Adipose tissue (tissue), 3 donors: ENCODE results near the gene KLHL2. TPM values are rescaled to one million over a fixed set of nuclear protein-coding genes. Genes with fewer than 3 reads are reported as not detected.

ENCODE experiments used
- H3K27ac ChIP-seq: one replicate; pipeline ENCODE4 v1.5.1; 2013; ENCODE audit warnings: low read depth, low read length
- WGBS, 3 donors: extraction: QIAGEN DNeasy Blood & Tissue Kit; methylation state at CpG; one replicate each; pipeline ENCODE4 v1.1.7; 2013; 5-methylcytosine and 5-hydroxymethylcytosine counted together
- polyA plus RNA-seq, 3 donors: library from polyadenylated mRNA; stranded (reverse); fragments of 200-250 nt; gene quantifications; one replicate each; pipeline ENCODE4 v1.2.3, GENCODE V29; 2013
- donor health status: healthy with polysubstance abuse.
- donor health status: Bipolar disorder and iron deficiency.
- donor health status: healthy.

Gene KLHL2
- polyA plus RNA-seq, 3 donors, result 5.6 to 28.3 (median 17.1) TPM

GRCh38 chr4:165343353-165344191, 136.2 kb downstream of the KLHL2 start:
- no peak overlapping the region for H3K27ac ChIP-seq
- 74 to 83% (median 78%) methylated on average over 13 of the region's 13 CpGs for WGBS, 3 donors

DNA sequence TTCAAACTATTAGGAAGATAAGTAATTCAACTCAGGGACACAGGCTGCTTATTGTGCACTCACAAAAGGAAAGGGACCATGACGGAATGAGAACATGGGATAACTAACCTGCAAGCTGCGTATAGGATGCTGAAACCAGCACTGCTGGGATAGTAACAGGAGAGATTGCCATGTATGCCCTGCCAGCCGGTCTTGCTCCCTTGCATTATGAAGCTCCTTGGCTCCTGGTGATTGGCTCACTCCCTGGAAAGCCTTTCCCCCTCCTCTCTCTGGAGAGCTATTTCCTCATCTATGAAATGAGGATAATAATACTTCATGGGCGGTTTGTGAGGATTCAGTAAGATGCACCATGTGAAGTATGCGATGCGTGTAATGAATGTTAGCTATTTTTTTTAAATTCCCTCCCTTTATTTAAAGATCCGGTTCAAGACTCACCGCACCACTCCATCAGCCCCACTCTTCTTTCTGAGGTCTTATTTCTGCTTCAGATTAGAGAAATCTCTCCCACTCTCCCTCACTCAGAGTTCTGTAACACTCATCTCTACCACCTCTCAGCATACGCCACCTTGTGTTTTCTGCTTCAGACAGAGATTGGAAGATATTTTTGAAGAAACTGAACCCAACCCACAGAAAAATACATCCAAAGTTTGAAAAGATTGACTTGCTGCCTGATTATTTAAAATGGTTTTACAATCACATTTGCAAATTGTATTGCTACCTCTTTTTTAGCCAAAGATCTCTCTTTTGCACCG, 138.5 kb downstream of the KLHL2 start:
- 71 to 86% (median 80%) methylated on average over 10 of the region's 10 CpGs for WGBS, 3 donors
- H3K27ac ChIP-seq, result no peak overlapping the region

DNA sequence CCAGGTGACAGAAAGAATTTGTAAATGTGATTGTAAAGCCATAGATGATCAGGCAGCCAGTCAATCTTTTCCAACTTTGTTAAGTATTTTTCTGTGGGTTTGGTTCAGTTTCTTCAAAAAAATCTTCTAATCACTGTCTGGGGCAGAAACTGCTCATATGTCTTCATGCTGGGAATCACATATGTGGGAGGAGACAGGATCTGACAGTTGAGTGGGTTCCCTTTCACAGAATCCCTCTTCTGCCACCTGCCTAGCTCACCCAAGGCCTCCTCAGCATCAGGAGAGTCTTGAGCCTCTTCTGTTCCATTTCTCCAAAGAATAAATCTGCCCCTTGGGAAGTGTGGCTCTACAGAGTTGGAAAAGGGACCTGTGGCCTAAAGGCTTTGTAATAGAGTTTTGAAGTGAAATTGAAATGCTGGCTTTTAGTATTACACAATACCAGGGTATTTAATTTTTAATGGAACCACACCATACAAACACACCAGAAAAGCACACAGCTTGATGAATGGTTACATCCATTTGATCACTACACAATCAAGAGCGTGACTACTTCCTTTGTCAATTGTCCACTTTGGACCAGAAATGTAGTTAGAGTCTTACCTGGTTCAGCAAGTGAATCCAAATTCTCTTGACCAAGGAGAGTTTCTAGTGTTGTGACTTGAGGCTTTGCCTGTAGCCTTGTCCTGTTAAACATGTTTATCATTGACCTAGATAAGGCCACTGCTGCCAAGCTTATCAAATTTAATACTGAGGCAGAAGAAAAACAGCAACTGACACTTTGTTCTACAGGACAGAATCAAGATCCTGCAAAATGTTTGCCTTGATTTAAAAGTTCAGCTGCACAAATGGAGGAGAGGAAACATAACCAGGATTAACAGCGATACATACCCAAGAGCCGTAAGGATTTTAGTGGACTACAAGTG, 140.5 kb downstream of the KLHL2 start:
- 61 to 92% (median 75%) methylated on average over 3 of the region's 3 CpGs for WGBS, 3 donors
- no peak overlapping the region for H3K27ac ChIP-seq

- 88% methylated on average over 5 of the region's 5 CpGs for WGBS, 3 donors
- H3K27ac ChIP-seq, result no peak overlapping the region
Measured at GRCh38 chr4:165351359-165352130, 144.2 kb downstream of the KLHL2 start.

GRCh38 chr4:165355900-165356300, 148.5 kb downstream of the KLHL2 start:
- WGBS, 3 donors, result 6 to 14% (median 9%) methylated on average over 2 of the region's 2 CpGs
- no peak overlapping the region for H3K27ac ChIP-seq

DNA sequence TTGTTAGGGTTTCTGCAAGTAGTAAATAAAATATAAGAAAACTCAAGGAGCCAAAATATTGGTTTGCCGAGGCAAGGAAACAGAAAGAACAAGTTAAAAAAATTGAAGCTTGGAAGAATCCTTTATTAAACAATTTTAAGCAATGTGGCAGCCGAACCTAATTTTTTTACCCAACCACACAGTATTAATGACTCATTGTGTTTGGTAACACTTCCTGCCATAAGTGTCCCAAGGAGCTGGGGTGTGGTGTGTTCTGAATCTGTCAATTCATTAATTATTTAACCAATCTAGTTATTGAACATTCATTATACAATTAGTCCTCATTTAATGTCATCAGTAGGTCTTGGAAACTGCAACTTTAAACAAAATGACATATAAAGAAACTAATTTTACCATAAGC, 152.1 kb downstream of the KLHL2 start:
- 39 to 83% (median 43%) methylated on average over 2 of the region's 2 CpGs for WGBS, 3 donors
- no peak overlapping the region for H3K27ac ChIP-seq

DNA sequence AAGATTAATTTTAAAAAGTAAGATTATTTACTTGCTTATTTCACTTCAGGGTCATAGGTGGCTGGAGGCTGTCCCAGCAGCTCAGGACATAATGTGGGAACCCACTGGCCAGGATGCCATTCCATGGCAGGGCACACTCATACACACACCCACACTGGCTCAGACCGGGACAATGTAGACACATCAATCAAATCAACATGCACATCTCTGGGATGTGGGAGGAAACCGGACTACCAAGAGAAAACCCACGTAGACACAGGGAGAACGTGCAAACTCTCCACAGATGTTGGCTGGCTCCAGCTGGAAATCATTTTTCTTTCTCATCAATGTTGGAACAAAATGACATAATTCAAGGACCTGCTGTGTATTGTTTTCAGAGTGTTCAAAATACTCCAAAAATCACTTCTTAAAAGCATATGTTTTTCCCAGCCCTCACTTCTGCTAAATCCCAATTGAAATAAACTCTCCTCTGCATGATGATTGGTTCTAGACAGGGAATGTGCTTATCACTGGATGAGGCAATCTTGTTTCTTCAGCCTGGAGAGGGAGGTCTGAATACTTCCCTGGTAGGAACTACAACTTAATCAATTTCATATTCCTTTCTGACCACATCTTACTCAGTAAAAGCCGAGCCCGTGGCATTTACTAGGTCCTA, 152.8 kb downstream of the KLHL2 start:
- no peak overlapping the region for H3K27ac ChIP-seq
- 51 to 55% (median 55%) methylated on average over 6 of the region's 6 CpGs for WGBS, 3 donors

GRCh38 chr4:165360985-165361670, 153.8 kb downstream of the KLHL2 start:
- 80 to 89% (median 87%) methylated on average over 7 of the region's 7 CpGs for WGBS, 3 donors
- no peak overlapping the region for H3K27ac ChIP-seq

DNA sequence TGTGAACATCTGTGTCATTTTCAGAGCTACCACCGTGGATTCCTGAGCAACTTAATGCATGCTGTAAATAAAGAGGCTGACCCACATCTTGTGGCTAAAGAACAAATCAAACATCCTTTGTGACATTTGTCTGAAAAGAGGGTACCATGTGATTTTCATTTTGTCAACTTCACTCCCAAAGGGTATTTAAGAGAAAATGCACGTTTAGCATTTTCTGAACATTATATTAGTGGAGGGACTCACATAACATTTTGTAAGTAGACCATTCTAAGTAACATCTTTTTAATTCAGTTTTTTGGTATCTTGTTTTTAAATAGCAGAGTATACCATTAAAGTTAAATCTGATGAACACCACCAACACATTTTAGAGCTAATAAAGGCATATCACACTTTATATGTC, 154.4 kb downstream of the KLHL2 start:
- WGBS, 3 donors, result 74 to 82% (median 81%) methylated on average over 2 of the region's 2 CpGs
- no peak overlapping the region for H3K27ac ChIP-seq

DNA sequence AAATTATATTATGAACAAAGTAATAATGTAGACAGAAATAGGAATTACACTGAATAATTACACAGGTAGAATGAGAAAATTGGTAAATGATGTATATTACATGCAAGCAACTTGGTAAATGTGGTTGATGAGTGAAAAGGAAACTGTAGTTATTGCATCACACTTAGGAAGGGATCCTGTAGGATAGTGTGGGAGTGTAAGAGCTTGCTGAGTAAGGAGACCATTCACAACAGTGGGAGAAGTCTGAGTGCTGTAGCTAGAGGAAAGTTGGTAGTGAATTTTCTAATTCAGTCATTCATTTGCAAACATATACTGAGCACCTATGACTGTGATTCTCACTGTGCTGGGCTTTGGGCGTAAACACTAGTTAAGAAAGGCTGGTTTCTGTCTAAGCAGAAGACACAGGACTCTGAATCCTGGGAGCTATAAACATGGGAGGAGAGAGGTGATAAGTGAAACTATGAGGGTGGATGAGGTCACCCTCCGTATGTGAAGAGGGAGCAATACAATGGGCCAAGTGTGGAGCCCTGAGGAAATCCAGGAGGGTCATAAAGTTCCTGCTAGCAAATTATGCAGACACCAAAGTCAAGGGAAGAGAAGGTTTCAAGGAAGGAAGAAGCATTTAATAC, 157.2 kb downstream of the KLHL2 start:
- H3K27ac ChIP-seq, result no peak overlapping the region
- WGBS, 3 donors, result 62 to 81% (median 72%) methylated on average over 2 of the region's 2 CpGs

GRCh38 chr4:165367040-165367439, 159.7 kb downstream of the KLHL2 start:
- no peak overlapping the region for H3K27ac ChIP-seq
- WGBS, 3 donors, result 60 to 92% (median 82%) methylated on average over 4 of the region's 4 CpGs

DNA sequence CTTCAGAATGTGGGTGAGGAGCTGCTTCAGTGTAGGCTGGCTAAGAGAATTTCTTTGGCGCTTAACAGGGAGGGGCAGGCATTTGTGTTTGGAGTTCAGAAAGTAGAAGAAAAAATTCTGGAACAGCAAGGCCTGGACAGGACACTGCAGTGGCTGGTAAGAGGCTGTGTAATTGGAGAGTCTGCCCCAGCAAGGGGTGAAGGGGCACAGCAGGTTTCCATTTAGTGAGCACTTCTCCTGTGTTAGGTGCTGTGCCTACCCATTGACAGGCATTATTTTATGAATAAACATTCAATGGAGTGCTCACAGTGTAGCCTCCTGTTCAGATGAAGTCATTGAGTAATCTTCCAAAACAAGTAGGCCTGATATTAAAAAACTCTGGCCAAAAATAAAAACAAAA, 160.8 kb downstream of the KLHL2 start:
- WGBS, 3 donors, result 53 to 93% (median 90%) methylated on average over 1 of the region's 1 CpG
- H3K27ac ChIP-seq, result no peak overlapping the region

GRCh38 chr4:165368567-165368966, 161.2 kb downstream of the KLHL2 start:
- no peak overlapping the region for H3K27ac ChIP-seq
- 91 to 95% (median 92%) methylated on average over 1 of the region's 1 CpG for WGBS, 3 donors

- no peak overlapping the region for H3K27ac ChIP-seq
- WGBS, 3 donors, result 61 to 77% (median 69%) methylated on average over 5 of the region's 5 CpGs
Measured at GRCh38 chr4:165369522-165369921, 162.2 kb downstream of the KLHL2 start.

DNA sequence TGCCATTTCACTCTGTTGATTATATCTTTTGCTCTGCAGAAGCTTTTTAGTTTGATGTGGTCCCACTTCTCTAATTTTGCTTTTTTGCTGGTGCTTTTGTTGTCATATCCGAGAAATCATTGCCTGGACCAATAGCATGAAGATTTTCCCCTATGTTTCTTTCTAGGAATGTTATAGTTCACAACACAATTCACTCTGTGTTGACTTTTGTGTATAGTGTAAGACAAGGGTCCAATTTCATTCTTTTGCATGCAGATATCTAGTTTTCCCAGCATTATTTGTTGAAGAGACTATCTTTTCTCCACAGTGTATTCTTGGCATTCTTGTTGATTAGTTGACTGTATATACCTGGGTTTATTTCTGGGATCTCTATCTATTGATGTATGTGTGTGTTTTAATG, 163.2 kb downstream of the KLHL2 start:
- WGBS, 3 donors, result 85 to 96% (median 85%) methylated on average over 1 of the region's 1 CpG
- H3K27ac ChIP-seq, result no peak overlapping the region
